Measurements from ENCODE around the gene SLC27A3.
A peak's percentile ranks its signal among the peaks of the same experiment; 100 is the strongest.

The SLC27A3 gene

DNA sequence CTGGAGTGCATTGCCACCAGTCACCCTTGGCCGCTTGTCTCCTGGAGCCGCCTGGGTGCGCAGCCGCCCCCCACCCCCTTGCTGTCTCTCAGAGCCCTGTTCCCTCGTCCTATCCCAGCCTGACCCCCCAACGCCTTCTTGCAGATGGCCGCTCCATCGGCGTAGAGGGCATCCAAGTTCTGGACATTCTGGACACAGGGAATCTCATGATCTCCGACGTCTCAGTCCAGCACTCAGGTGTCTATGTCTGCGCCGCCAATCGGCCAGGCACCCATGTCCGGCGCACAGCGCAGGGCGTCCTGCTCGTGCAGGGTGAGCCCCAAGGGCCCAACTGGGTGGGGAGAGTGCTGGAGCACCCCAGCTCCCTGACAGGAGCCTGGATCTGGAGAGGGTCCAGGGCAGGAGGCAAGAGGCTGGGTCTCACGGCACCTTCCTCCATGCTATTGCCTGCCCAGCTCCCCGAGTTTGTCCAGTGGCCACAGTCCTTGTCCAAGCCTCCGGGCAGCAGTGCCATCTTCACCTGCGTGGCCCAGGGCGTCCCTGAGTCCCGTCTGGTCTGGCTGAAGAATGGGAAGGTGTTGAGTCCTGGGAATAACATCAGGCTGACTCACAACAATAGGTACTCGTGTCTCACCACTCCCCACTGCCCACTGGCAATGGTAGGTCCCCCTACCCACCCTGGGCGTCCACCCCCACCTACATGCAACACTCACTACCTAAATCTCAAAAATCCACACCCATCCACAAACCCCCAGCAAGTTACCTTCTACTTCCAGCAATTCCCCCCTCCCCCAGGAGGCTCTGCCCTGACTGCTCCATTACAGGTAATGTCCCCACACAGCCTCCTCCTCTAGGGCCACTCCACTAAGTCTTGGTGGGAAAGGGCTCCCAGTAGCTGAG is 24.6 kb downstream of the SLC27A3 start:
- DNase-seq (ENCODE audit: low spot score) = no peak

DNA sequence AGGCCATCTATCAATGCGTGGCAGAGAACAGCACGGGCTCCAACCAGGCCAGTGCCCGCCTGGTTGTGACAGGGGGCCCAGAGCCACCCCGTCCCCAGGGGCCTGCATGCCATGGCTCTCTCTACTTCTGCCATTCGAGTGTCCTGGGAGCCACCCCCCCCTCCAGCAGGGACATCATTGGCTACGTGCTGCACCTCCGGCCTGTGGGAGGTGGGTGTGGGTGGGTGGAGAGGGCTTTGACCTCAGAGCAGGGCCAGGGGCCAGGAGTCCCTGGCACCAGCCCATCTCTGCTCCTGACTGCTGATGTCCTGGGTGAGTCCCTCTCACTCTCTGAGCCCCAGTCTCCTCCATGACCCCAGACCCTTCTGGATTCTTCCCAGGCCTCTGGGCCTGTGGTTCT is 25.3 kb downstream of the SLC27A3 start:
- no peak for DNase-seq (ENCODE audit: low spot score)

DNA sequence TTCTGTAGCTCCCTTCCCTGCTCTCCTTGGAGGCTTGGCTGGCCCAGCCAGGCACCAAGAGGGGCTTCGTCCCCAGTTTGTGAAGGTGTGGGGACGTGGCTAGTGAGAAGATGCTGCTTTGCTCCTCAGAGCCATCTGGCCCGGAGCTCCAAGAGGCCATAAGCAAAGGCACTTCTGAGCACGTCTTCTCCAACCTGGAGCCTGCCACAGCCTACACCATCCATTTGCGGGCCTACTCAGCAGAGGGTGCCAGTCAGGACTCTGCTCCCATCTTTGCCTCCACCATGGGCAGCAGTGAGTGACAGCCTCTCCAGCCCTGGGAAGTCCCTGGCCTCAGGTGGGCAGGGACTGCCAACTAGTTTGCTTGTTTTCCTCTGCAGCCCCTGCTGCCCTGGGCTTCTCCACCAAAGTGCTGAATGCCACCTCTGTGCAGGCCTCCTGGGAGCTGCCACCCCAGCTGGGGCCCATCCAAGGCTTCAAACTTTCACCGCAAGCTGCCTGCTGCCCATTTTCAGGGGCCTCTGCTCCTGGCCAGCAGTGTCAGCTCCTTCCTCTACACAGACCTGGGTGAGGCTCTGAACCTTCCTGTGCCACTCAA is 25.9 kb downstream of the SLC27A3 start:
- no peak for DNase-seq (ENCODE audit: low spot score)

DNA sequence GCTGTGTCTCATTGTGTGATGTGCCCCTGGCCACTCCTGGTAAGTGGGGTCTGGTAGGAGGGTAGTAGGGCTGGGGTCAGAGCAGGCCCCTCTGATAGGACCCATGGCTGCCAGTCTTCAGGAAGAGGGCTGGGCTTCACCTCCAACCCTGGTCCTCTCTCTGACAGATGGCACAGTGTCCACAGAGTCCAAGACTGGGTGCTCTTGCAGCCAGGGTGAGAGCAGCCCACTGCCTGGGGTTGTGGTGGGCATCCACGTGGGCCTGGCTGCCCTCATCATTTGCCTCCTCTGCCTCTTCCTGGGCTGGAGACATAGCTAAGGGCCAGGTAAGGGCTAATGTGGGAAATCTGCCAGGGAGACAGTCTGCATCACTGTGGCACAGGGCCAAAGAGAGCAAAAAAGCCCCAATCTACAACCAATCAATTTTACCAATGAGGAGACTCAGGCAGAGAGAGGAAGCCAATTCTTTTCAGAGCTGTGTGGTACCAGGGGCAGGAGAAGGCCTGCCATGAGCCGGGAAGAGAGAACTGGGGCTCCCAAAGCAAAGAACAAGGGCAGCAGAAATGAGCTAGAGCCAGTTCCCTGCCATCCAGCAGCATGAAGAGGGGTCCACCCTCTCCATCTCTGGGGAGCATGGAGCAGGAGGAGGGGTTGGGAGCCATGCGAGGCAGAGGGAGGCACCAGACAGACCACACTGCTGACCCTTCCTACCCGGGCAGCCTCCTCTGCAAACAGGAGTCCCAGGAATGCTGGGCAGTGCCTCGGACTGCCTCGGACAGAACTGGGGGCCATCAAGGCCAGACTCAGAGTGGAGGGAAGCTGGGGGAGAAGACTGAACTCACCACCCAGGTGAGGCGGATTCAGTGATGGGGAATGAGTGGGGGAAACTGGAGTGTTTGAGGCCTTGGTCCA is 26.8 kb downstream of the SLC27A3 start:
- no peak for DNase-seq (ENCODE audit: low spot score)

GRCh38 chr1:153803470-153804056 is 28.4 kb downstream of the SLC27A3 start:
- DNase-seq (ENCODE audit: low spot score) = no peak

DNA sequence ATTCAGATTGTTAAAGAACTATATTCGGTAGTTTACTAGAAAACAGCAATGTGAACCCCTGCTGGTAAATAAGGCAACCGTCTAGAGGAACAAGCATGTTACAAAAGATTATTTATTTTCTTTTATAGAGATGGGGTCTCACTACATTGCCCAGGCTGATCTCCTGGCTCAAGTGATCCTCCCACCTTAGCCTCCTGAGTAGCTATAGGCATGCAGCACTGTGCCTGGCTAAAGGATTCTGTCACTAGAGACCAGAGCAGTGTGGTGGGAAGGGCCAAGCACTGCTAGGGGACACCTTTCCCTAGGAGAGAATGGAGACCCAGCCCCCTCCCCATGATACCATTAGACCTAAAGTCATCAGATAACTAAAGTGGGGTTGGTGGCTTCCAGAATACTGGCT is 28.9 kb downstream of the SLC27A3 start:
- DNase-seq (ENCODE audit: low spot score) = no peak

- peak; percentile 79 for DNase-seq (ENCODE audit: low spot score)
Observed at GRCh38 chr1:153805042-153805745, 30.0 kb downstream of the SLC27A3 start.

- DNase-seq (ENCODE audit: low spot score) = no peak
Observed at GRCh38 chr1:153805886-153806719, 30.9 kb downstream of the SLC27A3 start.

DNA sequence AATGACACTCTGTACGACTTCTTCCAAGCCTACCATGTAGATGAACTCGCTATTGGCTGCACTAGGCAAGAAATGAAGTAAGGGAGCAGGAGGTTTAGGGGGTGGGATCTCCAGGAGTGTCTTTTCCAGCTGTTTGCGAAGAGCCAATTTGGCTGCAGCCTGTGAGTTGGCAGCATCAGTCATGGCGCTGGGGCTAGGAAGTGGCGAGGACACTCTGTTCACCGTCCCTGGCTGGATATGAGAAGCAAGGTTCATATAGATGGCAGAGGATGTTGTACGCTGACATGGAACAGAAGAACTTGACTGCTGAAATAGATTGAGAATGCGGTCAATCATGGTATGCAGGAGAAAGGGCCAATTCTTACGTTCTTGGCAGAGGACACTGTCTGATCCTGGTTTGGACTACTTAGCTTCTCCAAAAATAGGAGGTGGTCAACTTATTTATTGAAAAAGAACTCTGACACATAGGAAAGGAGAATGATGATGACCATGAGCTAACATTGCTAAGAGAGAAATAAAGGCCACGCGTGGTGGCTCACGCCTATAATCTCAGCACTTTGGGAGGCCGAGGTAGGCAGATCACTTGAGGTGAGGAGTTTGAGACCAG is 41.2 kb downstream of the SLC27A3 start:
- no peak for DNase-seq (ENCODE audit: low spot score)

- no peak for DNase-seq (ENCODE audit: low spot score)
Observed at GRCh38 chr1:153818876-153819275, 43.7 kb downstream of the SLC27A3 start.

- no peak for DNase-seq (ENCODE audit: low spot score)
Observed at GRCh38 chr1:153827168-153827964, 52.2 kb downstream of the SLC27A3 start.

Measured in activated CD4-positive, alpha-beta T cell treated with anti-CD3 and anti-CD28 coated beads, Interleukin-2, Interleukin-4, amounts not matched to agents 100 ng/mL and 50 ng/mL, durations not matched to agents 16 hours and 8 hours (primary cell).